Kidney (tissue), 14 donors: ENCODE results near the gene MAST2. TPM values are rescaled to one million over a fixed set of nuclear protein-coding genes. Genes with fewer than 3 reads are reported as not detected.

Experiments used
- DNase-seq, 5 donors: peaks; one replicate each; pipeline ENCODE4 v3.0.0-alpha.2; 2013 to 2020
- FAIRE-seq: peaks from 2 replicates; lab custom pipeline; 2012; peaks lifted over from hg19 to GRCh38; lab: Jason Lieb, UNC
- H3K27ac ChIP-seq, 2 donors: one replicate each; pipeline ENCODE4 v1.7.0; 2013; ENCODE audit warnings: low read depth in 2 of 2, low read length in 2 of 2, inconsistent platforms in 1 of 2
- H3K27me3 ChIP-seq: one replicate; pipeline ENCODE4 v1.7.1; 2013; ENCODE audit warnings: low read length, inconsistent platforms; ENCODE audit not compliant: control insufficient read depth, insufficient read depth
- H3K36me3 ChIP-seq, 3 donors: one replicate each; pipeline versions ENCODE4 v1.7.0 to v1.7.1; 2013; ENCODE audit warnings: low read length in 3 of 3, control low read depth in 1 of 3, inconsistent platforms in 1 of 3; ENCODE audit not compliant: insufficient read depth in 3 of 3, control insufficient read depth in 2 of 3
- H3K4me1 ChIP-seq, 3 donors: one replicate each; pipeline versions ENCODE4 v1.7.0 to v1.7.1; 2013; ENCODE audit warnings: low read length in 3 of 3, inconsistent platforms in 1 of 3, low read depth in 1 of 3; ENCODE audit not compliant: control insufficient read depth in 2 of 3, insufficient read depth in 2 of 3
- H3K4me3 ChIP-seq, 3 donors: one replicate each; pipeline versions ENCODE4 v1.7.0 to v1.8.1; 2013; ENCODE audit warnings: low read length in 3 of 3, control low read depth in 1 of 3, inconsistent platforms in 1 of 3
- H3K9ac ChIP-seq, 3 donors: one replicate each; pipeline versions ENCODE4 v1.7.0 to v1.7.1; 2013; ENCODE audit warnings: low read length in 3 of 3, control low read depth in 1 of 3, inconsistent platforms in 1 of 3
- H3K9me3 ChIP-seq, 3 donors: one replicate each; pipeline versions ENCODE4 v1.7.0 to v1.7.1; 2013; ENCODE audit warnings: low read length in 3 of 3, control low read depth in 1 of 3, inconsistent platforms in 1 of 3; ENCODE audit not compliant: control insufficient read depth in 2 of 3, insufficient read depth in 1 of 3
- intact Hi-C: fragments of 100-400 bp; cut with DNase I; formaldehyde crosslinking; loops from one replicate; pipeline ENCODE4 v1.11.1; 2022
- polyA plus RNA-seq: library from polyadenylated mRNA; stranded (reverse); fragments of 350-450 nt; fragmentation: Illumina TruSeq; extraction: RNeasy Lipid Tissue Mini Kit (QIAGEN cat#74804); gene quantifications from one replicate; pipeline ENCODE4 v1.2.3, GENCODE V29; 2014; ENCODE audit warnings: low read depth, low replicate concordance; ENCODE audit not compliant: insufficient read depth
- total RNA-seq: library from RNA; stranded (reverse); fragmentation: NEBNext Ultra II Directional; extraction: Animal tissue kit (Norgen Biotek cat#: 25700); gene quantifications from one replicate; pipeline ENCODE4 v1.2.1, GENCODE V29; 2021
- TF ChIP-seq, protein P1 (sequence below): IDR thresholded peaks from 3 replicates; pipeline ENCODE4 v1.5.1; 2012; ENCODE audit warnings: mild to moderate bottlenecking, moderate library complexity, borderline replicate concordance; ENCODE audit not compliant: insufficient read depth; ENCODE audit errors: extremely low read depth
- donor health status: control.
- donor health status: control.
- donor health status: control.
- donor health status: control.
- donor health status: control.
- donor health status: DM: yes; HTN: yes; CAD: no.
- donor health status: Normal renal cell carcinoma (clear cell type).

Gene MAST2
- total and polyA plus RNA-seq, 2 donors from 2014 or later, result 7.6 to 17.9 TPM

DNA sequence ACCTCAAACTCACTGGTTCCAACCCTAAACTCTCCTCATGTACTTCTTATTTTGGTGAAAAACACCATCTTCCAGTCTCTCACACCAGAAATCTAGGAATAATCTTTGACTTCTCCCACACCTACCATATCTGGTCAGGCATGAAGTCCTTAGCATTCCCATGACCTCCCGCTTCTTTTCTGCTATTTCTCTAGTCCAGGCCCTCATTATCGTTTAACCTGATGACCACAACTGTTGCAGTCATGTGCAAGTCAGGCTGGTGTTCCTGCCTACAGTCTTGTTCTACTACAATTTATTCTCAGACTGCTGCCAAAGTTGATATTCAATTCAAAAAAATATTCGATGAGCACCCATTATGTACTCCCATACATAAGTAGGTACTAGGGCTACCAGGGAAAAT is 257.7 kb downstream of the MAST2 start:
- TF ChIP-seq, protein P1, sequence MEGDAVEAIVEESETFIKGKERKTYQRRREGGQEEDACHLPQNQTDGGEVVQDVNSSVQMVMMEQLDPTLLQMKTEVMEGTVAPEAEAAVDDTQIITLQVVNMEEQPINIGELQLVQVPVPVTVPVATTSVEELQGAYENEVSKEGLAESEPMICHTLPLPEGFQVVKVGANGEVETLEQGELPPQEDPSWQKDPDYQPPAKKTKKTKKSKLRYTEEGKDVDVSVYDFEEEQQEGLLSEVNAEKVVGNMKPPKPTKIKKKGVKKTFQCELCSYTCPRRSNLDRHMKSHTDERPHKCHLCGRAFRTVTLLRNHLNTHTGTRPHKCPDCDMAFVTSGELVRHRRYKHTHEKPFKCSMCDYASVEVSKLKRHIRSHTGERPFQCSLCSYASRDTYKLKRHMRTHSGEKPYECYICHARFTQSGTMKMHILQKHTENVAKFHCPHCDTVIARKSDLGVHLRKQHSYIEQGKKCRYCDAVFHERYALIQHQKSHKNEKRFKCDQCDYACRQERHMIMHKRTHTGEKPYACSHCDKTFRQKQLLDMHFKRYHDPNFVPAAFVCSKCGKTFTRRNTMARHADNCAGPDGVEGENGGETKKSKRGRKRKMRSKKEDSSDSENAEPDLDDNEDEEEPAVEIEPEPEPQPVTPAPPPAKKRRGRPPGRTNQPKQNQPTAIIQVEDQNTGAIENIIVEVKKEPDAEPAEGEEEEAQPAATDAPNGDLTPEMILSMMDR, result no peak
- no peaks in the 10 kb centered on the region for H3K27me3 ChIP-seq
- no peak overlapping the region for H3K27ac ChIP-seq
- DNase-seq, result no peak
- no peak overlapping the region for H3K9ac ChIP-seq
- FAIRE-seq, result no peak
- peaks cover 0 to 12% (median 3%) of the 10 kb centered on the region in 3 donors for H3K4me1 ChIP-seq
- no peak overlapping the region for H3K4me3 ChIP-seq
- intact Hi-C loops, result no loop called here
- peaks cover 0 to 7% (median 4%) of the 10 kb centered on the region in 3 donors for H3K36me3 ChIP-seq
- H3K9me3 ChIP-seq, result no peaks in the 10 kb centered on the region

DNA sequence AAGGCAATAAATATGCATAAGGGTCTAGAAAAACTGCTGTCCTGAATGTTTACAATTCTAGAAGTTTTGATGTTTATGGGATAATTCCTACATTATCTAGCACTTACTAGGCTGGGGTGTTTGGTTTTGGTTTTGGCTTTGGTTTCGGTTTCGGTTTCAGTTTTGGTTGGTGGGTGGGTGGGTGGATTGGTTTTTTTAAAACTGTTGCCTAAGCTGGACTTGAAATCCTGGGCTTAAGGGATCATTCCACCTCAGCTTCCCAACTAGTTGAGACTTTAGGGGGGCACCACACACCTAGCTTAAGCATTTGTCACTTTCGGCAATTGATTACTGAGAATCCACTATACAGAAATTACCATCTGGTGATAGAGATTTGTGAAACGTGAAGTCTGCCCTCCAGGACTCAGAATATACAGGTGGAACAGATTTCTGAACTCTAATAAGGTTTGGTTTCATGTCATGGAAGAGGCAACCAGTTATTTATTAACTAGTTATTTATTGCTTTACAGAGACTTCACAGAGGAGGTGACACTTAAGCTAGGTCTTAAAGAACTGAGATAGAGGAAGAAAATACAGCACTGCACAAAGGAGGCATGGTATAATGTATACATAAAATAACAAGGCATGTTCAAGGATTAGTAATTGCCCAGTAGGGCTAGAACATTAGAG is 259.4 kb downstream of the MAST2 start:
- Histone ChIP-seq H3K4me1 (peaks cover 0 to 15% (median 3%) of the 10 kb centered on the region in 3 donors), H3K27ac (no peak overlapping the region), H3K4me3 (peak overlapping the region in 2 of 3 donors; percentile 35 to 36), H3K9ac (no peak overlapping the region), H3K27me3 (no peaks in the 10 kb centered on the region), H3K9me3 (no peaks in the 10 kb centered on the region), H3K36me3 (peaks cover 0 to 7% (median 4%) of the 10 kb centered on the region in 3 donors)
- TF ChIP-seq, protein P1, result no peak
- intact Hi-C loops, result no loop called here
- DNase-seq (peak in 2 of 5 donors; percentile 17), FAIRE-seq (no peak)

GRCh38 chr1:46064708-46065107 is 261.3 kb downstream of the MAST2 start:
- no peaks in the 10 kb centered on the region for H3K9me3 ChIP-seq
- TF ChIP-seq, protein P1, result no peak
- peaks cover 0 to 17% (median 3%) of the 10 kb centered on the region in 3 donors for H3K4me1 ChIP-seq
- no peaks in the 10 kb centered on the region for H3K27me3 ChIP-seq
- no peak for DNase-seq
- peaks cover 0 to 7% (median 4%) of the 10 kb centered on the region in 3 donors for H3K36me3 ChIP-seq
- intact Hi-C loops, result no loop called here
- no peak for FAIRE-seq
- no peak overlapping the region for H3K4me3 ChIP-seq
- H3K27ac ChIP-seq, result no peak overlapping the region
- H3K9ac ChIP-seq, result no peak overlapping the region
